NOMO-1 treated with dmso at 0.1 percent for 144 hours (cell line): ENCODE results near the gene FGF1.

ENCODE experiments used
- DNase-seq: peaks from one replicate; lab custom pipeline; 2025; ENCODE audit not compliant: unreplicated experiment; lab: John Stamatoyannopoulos, UW

The FGF1 gene

GRCh38 chr5:142644640-142645361, 41.1 kb downstream of the FGF1 start:
- no peak for DNase-seq

DNA sequence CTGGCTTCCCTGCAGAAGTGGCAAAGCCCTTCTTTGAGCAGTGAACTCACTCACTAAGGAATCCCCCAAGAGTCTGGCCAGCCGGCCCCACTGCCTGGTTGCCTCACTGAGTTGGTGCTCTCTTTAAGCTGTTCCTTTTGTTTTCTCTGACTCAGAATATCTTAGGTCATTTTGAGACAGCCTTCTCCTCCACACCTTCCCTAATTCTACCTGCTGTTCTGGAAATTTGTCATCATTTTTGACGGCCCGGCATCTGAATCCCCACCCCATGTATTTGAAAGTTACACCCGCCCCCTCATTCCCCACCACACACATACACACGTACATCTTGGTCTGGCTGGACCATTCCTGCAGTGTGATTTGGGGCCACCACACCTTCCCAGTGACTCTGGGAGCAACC, 41.8 kb downstream of the FGF1 start:
- DNase-seq: no peak

DNA sequence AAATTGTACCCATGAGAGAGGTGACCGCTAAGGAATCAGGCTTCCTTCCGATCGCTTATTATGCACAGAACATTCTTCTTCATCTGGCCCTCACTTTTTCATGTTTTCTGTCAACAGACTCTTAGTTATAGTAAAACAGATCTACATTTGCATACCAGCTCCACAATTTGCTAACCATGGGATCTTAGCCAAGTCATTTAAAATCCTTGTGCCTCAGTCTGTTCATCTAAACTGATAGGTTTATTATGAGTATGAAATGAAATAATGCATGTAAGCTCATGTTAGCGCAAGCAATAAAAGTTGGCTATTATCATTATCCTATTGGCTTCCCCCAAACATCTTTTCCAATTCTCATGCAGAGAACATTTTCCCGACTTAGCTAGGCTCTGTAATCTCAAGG, 42.3 kb downstream of the FGF1 start:
- no peak for DNase-seq

- no peak for DNase-seq
Measured at GRCh38 chr5:142642427-142642826, 43.5 kb downstream of the FGF1 start.

DNA sequence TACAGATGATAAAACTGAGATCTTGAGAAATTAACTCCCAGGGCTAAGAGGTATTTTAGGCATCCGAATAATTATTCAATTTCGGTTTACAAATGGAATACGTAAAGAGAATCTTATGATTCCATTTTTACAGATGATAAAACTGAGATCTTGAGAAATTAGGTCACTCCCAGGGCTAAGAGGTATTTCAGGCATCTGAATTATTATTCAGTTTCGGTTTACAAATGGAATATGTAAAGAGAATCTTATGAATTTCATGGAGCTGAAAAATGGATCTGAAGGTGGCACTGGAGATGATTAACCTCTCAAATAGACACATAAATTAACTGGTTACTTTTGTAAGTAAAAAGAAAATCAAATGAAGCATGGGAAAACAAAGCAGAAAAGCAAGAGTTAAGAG, 44.2 kb downstream of the FGF1 start:
- no peak for DNase-seq

DNA sequence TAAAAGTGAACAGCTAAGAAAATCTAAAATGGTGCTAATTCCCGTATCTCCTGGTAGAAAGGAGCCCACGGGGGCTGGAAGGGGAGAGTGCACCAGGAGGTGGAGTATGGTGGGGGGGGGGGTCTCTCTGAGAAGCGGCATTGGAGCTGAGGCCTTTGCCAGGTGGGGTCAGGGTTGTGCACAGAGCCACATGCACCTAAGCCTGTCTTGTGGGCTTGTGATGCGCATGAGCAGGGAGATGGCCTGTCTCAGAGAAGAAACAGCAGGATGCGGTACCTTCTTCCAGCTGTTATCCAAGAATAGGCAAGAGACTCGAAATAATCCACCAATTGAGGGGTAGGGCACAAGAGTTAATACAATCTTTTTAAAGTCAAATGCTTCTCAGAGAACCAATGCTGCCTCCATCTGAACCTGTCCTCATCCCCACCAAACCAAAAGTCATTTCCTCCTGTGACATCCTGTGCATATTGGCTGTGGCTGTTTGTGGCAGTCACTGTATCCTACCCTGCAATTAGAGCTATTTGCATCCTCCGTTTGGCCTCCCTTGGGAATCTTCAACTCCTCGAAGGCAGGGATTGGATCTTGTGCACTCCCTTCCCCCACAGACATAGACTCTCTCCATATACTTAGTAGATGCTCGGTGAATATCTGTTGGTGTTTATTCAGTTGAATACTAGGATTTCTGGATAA, 45.4 kb downstream of the FGF1 start:
- no peak for DNase-seq

DNA sequence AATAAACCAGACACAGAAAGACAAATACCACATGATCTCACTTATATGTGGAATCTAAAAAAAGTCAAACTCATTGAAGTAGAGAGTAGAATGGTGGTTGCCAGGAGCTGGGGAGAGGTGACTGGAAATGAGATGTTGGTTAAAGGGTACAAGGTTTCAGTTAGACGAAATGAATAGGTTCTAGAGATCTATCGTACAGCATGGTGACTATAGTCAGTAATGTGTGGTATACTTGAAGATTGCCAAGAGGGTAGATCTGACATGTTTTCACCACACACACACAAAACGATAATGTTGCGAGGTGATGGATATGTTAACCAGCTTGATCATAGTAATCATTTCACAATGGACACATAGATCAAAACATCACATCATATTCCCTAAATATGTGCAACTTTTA, 46.4 kb downstream of the FGF1 start:
- DNase-seq: no peak

- no peak for DNase-seq
Measured at GRCh38 chr5:142637871-142638270, 48.0 kb downstream of the FGF1 start.

GRCh38 chr5:142636698-142637324, 49.1 kb downstream of the FGF1 start:
- no peak for DNase-seq

GRCh38 chr5:142636093-142636492, 49.8 kb downstream of the FGF1 start:
- DNase-seq: no peak

GRCh38 chr5:142634216-142635011, 51.5 kb downstream of the FGF1 start:
- DNase-seq: no peak

GRCh38 chr5:142630927-142631539, 54.9 kb downstream of the FGF1 start:
- no peak for DNase-seq

DNA sequence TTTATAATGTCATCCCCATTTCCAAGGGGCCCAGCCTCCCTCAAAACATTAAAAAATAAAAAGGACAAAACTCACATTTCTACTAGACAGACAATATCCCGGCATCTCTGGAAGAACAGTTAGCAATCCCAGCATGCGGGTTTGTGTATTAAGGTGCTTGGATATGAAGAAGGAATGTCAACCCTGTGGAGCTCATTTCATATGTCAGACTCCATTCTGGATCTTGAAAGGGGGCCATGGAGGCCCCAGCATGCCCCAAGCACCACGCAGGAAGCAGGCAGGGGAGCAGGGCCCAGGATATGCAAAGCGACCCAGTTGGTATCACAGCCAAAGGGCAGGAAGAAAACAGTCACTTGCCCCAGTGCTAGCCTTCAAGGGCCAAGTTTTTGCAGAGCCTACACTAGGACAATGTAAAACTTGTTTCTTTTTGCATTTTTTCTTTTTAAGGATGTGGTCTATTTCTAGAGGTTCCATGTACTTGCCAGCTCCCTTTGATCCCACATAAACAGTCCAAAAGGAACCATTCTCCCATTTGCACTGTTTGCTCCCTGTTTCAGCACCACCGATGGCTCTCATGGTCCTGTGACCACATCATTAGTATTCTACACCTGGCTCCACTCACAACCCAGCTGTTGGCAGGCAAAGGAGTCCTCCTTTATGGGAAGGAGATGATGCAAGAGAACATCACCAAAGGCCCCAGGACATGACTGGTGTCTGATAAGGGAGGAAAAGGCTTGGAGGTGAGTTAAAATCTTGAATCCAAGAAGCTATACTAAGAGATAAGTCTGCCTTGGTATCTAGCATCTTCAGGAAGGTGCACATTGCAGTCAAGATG, 58.3 kb downstream of the FGF1 start:
- DNase-seq: no peak

- no peak for DNase-seq
Measured at GRCh38 chr5:142626786-142627185, 59.1 kb downstream of the FGF1 start.

GRCh38 chr5:142626099-142626498, 59.8 kb downstream of the FGF1 start:
- DNase-seq: no peak

DNA sequence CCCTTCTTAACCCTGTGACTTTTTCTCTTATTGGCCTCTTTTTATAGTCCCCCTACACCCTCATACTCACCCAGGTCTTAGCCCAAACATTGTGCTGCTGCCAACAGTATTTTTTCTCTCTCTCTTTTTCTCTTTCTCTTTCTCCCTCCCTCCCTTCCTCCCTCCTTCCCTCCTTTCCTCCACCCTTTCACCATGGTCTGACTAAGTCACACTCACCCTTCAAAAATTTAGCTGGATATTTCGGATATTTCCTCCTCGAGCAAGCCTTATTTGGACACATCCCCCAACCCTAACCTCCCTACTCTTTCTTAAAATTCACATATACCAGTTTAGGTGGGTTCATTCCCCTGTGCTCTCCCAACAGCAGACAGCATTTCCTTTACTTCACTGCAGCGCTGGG, 64.7 kb downstream of the FGF1 start:
- DNase-seq: no peak

GRCh38 chr5:142619815-142620214, 66.1 kb downstream of the FGF1 start:
- DNase-seq: no peak

DNA sequence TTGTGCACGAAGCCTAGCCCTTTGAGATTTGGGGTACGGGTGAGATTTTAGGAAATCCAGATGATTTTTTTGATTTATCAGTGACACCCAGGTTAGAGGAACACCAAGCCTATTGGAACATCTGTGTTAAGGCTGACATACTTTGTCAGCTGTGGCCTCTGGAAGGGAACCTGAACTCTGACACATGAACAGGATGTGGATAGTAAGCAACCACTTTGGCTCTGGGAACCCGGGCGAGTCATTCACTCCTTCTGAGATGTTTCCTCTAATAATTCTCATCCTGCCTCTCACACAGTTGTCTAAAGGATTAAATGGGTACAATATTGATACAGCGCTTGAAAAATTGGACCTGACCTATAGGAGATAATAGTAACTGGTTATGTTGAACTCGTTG, 67.8 kb downstream of the FGF1 start:
- DNase-seq: no peak

GRCh38 chr5:142617416-142618129, 68.3 kb downstream of the FGF1 start:
- DNase-seq: no peak

GRCh38 chr5:142615948-142616347, 69.9 kb downstream of the FGF1 start:
- no peak for DNase-seq
